ENCODE data around the gene ZWINT. TPM values are rescaled to one million over a fixed set of nuclear protein-coding genes. Genes with fewer than 3 reads are reported as not detected.

ZWINT gene
- total RNA-seq = 26.0 TPM

GRCh38 chr10:56360967-56361612 is at the start of gene ZWINT:
Gene ZWINT, minus strand, starts transcription at chr10:56361259. Its CDS starts 23 bp downstream, at chr10:56361236.

All from metanephros (tissue), 1 donor.